Thoracic aorta (tissue), 2 donors: ENCODE data around the gene ADM2. TPM values are rescaled to one million over a fixed set of nuclear protein-coding genes. Genes with fewer than 3 reads are reported as not detected.

ENCODE experiments used
- ATAC-seq: fragments of 150-250 bp; one replicate; pipeline ENCODE4 v1.8.0; 2017; ENCODE audit warnings: low read depth; ENCODE audit not compliant: insufficient number of reproducible peaks, low FRiP score
- DNase-seq: peaks from one replicate; pipeline ENCODE4 v3.0.0-alpha.2; 2020; ENCODE audit warnings: low spot score
- H3K27ac ChIP-seq, 2 donors: fragments of 200-600 bp; sonication (generic); 1 replicate in 1 of 2; 2 replicates in 1 of 2; pipeline ENCODE4 v1.5.1; 2016; ENCODE audit warnings: mild to moderate bottlenecking in 2 of 2, moderate library complexity in 2 of 2
- H3K27me3 ChIP-seq: fragments of 200-600 bp; sonication (generic); replicated peaks from 2 replicates; pipeline ENCODE4 v1.6.0; 2016; ENCODE audit warnings: mild to moderate bottlenecking; ENCODE audit not compliant: insufficient read depth
- H3K36me3 ChIP-seq: fragments of 200-600 bp; sonication (generic); one replicate; pipeline ENCODE4 v1.5.1; 2016
- H3K4me1 ChIP-seq, 2 donors: fragments of 200-600 bp; sonication (generic); 1 replicate in 1 of 2; 2 replicates in 1 of 2; pipeline versions ENCODE4 v1.5.1 to v1.6.0; 2016; ENCODE audit warnings: low read depth in 2 of 2, mild to moderate bottlenecking in 1 of 2; ENCODE audit not compliant: control insufficient read depth in 1 of 2
- H3K4me3 ChIP-seq: fragments of 200-600 bp; sonication (generic); 2 replicates; pipeline ENCODE4 v1.5.1; 2016; ENCODE audit warnings: mild to moderate bottlenecking
- H3K9me3 ChIP-seq: fragments of 200-600 bp; sonication (generic); 2 replicates; pipeline ENCODE4 v1.5.1; 2016
- total RNA-seq, 2 donors: library from RNA; depleted of rRNA; stranded (reverse); fragments of >200 nt; gene quantifications; one replicate each; pipeline versions ENCODE4 v1.1.0 to v1.2.3, GENCODE V29; 2016
- TF ChIP-seq, protein P1 (sequence below): fragments of 200-600 bp; sonication (generic); IDR thresholded peaks from one replicate; pipeline ENCODE4 v1.5.1; 2019; ENCODE audit warnings: antibody characterized with exemption

Gene ADM2
- total RNA-seq, 2 donors from 2014 or later: 0.14 TPM; not detected in 1

DNA sequence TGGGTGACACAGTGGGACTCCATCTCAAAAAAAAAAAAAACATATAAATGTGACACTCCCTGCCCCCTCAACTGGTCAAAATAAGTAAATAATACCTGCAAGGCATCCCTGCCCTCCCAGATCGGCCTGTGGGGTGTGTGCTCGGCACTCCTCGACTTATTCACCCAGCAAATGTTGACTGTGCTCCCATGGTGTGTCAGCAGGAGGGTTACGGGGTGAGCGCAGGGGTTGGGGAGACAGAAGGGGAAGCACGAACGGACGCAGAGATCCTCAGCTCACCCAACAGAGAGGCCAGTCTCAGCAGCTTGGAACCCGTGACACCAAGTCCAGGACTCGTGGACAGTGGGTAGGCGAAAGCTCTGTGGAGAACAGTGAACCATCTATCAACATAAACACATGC is 1.6 kb upstream of the ADM2 start:
- no peak for DNase-seq

DNA sequence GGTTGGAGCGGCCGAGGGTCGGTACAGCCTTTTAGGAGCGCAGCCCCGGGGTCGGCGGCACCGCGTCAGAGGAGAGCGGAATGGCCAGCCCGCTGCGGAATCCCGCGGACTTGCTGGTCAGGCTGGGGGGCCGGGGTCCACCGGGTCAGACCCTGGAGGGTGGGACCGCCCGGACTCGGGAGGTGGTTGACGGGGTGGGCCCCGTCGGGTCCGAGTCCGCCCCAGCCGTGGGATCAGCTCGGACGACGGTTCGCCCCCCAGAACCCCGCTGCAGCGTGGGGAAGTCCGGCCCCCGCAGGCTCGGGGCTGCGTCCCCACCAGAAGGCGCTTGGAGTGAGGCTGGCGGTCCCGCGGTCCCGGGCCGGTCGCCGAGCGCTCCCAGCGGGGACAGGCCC is 301 bp upstream of the ADM2 start:
- Histone ChIP-seq H3K36me3 (no peaks in the 10 kb centered on the region), H3K4me1 (no peaks in the 10 kb centered on the region), H3K27me3 (no peaks in the 10 kb centered on the region), H3K4me3 (peak overlapping the region; percentile 64), H3K27ac (no peak overlapping the region), H3K9me3 (no peaks in the 10 kb centered on the region)
- TF ChIP-seq, protein P1, sequence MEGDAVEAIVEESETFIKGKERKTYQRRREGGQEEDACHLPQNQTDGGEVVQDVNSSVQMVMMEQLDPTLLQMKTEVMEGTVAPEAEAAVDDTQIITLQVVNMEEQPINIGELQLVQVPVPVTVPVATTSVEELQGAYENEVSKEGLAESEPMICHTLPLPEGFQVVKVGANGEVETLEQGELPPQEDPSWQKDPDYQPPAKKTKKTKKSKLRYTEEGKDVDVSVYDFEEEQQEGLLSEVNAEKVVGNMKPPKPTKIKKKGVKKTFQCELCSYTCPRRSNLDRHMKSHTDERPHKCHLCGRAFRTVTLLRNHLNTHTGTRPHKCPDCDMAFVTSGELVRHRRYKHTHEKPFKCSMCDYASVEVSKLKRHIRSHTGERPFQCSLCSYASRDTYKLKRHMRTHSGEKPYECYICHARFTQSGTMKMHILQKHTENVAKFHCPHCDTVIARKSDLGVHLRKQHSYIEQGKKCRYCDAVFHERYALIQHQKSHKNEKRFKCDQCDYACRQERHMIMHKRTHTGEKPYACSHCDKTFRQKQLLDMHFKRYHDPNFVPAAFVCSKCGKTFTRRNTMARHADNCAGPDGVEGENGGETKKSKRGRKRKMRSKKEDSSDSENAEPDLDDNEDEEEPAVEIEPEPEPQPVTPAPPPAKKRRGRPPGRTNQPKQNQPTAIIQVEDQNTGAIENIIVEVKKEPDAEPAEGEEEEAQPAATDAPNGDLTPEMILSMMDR: no peak
- no peak for DNase-seq
- no peak for ATAC-seq

More for the DNA sequence above, 1.6 kb upstream of the ADM2 start:
- no peaks in the 10 kb centered on the region for H3K36me3 ChIP-seq
- no peak overlapping the region for H3K4me3 ChIP-seq
- TF ChIP-seq, protein P1: no peak
- H3K9me3 ChIP-seq: no peaks in the 10 kb centered on the region
- H3K27ac ChIP-seq: no peak overlapping the region
- no peak for ATAC-seq
- no peaks in the 10 kb centered on the region for H3K27me3 ChIP-seq
- H3K4me1 ChIP-seq: peaks cover 4 to 6% of the 10 kb centered on the region in 2 donors

DNA sequence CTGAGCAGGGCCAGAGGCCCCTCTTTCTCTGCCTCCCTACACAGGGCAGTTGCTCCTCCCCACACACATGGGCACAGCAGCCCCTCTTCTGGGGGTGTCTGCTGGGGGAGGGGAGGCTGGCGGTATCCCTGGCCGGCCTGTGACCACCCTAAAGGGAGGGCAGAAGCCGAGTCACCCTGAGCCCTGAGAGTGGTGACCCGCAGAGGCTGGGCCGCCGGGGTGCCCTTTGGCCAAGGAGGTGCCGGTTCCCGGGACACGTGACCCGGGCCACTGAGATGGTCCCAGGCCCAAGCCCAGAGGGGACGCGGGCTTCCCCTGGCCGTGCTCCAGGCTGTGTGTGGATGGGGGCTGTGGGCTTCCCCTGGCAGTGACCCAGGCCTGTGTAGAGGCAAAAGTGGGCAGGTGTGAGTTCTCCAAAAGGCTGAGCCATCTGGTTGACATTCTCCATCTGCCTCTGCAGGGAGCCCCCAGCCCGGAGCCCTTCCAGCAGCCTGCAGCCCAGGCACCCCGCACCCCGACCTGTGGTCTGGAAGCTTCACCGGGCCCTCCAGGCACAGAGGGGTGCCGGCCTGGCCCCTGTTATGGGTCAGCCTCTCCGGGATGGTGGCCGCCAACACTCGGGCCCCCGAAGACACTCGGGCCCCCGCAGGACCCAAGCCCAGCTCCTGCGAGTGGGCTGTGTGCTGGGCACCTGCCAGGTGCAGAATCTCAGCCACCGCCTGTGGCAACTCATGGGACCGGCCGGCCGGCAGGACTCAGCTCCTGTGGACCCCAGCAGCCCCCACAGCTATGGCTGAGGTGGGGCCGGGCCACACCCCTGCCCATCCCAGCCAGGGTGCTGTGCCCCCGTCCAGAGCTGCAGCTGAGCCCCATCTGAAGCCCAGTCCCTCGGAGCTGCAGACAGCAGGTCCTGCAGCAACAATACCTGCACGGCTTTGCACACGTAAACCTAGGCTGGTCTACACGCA is 1.0 kb downstream of the ADM2 start:
- Histone ChIP-seq H3K27ac (no peak overlapping the region), H3K9me3 (no peaks in the 10 kb centered on the region), H3K36me3 (no peaks in the 10 kb centered on the region), H3K27me3 (no peaks in the 10 kb centered on the region), H3K4me3 (peak overlapping the region; percentile 64), H3K4me1 (no peaks in the 10 kb centered on the region)
- ATAC-seq (no peak), DNase-seq (no peak)
- TF ChIP-seq, protein P1: no peak

DNA sequence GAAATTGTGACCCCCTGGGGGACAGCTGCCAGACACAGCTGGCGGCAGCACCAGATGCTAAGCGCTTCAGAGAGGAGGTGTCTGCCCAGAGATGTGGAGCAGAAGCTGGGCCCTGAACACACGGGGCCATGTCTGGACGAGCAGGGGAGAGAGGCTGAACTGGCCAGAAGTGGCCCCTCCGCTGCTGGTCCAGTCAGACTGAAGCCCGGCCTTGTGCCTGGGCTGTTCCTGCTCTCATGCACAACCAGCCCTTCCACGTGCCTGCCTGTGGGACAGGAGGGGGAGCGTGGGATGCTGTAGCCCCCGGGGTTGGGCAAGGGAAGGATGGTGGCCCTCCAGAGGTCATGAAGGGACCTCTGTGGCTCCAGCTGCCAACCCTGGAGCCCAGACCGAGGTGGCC is 1.8 kb downstream of the ADM2 start:
- ATAC-seq (no peak), DNase-seq (no peak)
- no peaks in the 10 kb centered on the region for H3K9me3 ChIP-seq
- H3K27me3 ChIP-seq: no peaks in the 10 kb centered on the region
- H3K4me1 ChIP-seq: no peaks in the 10 kb centered on the region
- H3K36me3 ChIP-seq: no peaks in the 10 kb centered on the region
- H3K4me3 ChIP-seq: no peak overlapping the region
- no peak overlapping the region for H3K27ac ChIP-seq
- TF ChIP-seq, protein P1: no peak

DNA sequence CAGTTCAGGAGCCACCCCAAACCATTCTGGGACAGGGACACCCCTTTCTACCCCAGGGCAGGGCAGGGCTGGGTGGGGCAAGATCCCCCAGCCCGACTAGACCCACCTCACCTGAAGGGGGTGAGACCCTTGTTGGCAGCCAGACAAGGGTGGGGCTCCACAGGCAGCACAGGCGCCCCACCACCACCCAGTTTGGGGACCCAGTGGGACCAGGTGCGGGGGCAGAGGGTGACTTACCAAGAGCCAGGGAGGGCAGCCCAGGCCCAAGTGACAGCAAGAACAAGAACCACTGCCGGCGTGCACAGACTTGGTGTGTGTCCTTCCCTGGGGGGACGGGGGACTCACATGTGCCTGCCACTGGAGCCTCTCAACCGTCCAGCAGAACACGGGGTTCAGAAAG is 2.2 kb downstream of the ADM2 start:
- TF ChIP-seq, protein P1: no peak
- no peaks in the 10 kb centered on the region for H3K36me3 ChIP-seq
- H3K27me3 ChIP-seq: no peaks in the 10 kb centered on the region
- no peak overlapping the region for H3K27ac ChIP-seq
- H3K4me1 ChIP-seq: no peaks in the 10 kb centered on the region
- DNase-seq (no peak), ATAC-seq (no peak)
- H3K9me3 ChIP-seq: no peaks in the 10 kb centered on the region
- H3K4me3 ChIP-seq: no peak overlapping the region
